Activated CD4-positive, CD25-positive, alpha-beta regulatory T cell treated with anti-CD3 and anti-CD28 coated beads, Interleukin-2, amount 50 U/mL, for 72 hours (primary cell): Measurements from ENCODE around the gene KRTAP4-12.
"Not testable (repeated sequence)": the region's sequence is repeated elsewhere in the genome, so short reads cannot be mapped to it uniquely, and the experiment has no call there.

Experiments used
- DNase-seq: peaks from one replicate; pipeline ENCODE4 v3.0.0; 2021

The KRTAP4-12 gene

DNA sequence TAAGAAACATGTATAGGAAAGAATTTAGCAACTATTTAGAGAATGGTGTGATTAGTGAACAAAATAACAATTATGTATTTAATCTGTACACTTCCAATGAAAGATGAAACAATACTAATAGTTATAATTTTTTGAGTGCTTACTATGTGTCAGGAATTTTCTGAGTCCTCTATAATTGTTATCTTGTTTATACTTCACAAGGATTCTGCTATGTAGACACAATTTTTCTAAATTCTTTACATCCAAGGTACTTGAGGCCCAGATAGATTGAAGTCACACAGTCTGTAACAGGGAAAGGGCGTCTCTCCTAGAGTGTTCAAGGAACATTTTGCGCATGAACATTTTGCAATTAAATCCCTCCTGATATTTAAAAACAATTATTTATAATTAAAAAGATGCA, 1.1 kb upstream of the KRTAP4-12 start:
- DNase-seq = no peak

DNA sequence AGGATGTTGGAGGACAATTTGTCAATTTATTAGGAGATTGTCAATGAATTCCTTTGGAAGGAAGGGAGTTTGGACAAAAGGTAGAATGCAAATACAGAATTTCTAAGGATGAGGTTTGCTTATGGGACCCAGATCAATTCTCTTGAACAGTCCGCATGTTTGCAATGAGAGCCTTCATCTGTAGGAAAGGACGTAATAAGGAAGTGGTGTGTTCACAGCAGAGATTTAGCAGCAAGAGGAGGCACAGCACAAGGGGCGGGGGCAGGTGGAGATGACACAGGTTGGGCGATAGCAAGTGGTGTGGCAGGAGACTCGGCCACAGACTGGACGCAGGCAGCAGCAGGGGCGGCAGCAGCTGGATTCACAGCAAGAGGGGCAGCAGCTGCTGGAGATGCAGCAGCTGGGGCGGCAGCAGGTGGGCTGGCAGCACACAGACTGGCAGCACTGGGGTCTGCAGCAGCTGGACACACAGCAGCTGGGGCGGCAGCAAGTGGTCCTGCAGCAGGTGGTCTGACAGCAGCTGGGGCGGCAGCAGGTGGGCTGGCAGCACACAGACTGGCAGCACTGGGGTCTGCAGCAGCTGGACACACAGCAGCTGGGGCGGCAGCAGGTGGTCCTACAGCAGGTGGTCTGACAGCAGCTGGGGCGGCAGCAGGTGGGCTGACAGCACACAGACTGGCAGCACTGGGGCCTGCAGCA, 541 bp downstream of the KRTAP4-12 start:
- DNase-seq = not testable (repeated sequence)

DNA sequence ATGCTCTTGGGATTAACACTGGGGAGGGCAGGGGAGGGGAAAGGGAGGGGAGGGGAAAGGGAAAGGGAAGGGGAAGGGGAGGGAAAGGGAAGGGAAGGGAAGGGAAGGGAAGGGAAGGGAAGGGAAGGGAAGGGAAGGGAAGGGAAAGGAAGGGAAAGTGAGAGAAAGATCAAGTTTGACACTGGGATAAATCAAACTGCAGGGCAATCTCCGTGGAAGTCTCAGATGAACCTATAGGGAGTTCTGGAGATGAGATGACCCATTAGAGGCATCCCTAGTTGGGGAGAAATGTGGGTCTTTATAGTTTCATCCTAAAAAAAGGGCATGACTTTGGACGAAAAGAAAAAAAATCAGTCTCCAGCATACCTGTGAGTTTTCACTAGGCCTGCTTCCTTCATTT, 2.2 kb downstream of the KRTAP4-12 start:
- DNase-seq = no peak

DNA sequence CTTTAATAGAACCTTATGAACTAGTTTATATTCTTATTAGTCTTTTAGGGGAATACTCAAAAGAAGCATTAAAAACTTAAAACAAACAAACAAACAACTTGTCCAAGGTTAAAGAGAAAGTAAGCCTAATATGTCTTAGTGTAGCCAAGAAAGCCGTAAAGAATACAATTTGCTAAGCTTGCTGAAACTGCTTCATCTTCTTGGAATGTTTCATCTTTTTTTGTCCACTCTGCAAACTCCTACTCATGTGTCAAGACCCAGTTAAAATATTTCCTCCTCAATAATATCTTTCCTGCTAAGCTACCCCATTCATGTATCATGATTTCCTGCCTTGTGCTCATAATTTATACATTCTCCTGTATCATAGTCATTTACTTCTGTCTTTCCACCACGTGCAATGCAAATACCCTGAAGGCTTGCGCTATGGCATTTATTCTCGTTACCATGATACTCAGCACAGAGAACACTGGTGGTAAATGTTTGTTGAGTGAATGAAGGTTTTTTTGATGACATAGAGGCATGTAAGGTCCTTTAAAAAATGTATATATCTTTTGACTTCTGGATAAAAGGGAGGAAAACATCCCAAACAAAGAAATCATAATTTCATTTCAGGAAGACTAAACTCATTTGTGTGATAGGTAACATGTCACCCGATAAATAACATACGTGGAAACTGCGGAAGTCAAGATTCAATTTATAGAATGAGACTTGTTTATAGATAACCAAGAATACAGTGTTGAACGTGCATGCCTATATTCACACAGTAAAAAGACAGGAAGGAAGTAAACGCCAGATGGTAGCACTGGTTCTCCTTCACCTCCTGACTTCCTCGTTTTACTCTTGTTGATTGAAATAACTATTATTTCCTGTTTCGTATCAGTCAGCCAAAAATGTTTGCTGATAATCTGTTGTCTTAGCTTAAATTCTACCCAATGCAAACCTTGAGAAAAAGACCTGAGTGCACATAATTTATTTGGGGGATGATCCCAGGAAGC, 4.0 kb downstream of the KRTAP4-12 start:
- DNase-seq = not testable (repeated sequence)

DNA sequence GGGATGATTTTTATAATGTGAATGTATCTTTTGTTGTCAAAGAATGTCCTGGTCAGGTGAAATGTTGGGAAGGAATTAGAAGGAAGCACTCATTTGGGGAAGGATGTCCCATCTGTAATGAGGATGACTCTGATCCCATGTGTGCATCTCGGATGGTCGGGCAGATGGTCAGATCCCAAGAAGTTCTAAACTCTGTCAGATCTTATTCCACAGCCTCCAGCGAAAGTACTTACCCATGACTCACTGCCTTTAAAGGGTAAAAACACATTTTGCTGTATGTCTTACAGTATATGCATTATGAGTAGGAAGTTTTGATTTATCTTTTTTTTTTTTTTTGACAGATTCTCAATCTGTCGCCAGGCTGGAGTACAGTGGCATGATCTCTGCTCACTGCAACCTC, 5.3 kb downstream of the KRTAP4-12 start:
- no peak for DNase-seq

DNA sequence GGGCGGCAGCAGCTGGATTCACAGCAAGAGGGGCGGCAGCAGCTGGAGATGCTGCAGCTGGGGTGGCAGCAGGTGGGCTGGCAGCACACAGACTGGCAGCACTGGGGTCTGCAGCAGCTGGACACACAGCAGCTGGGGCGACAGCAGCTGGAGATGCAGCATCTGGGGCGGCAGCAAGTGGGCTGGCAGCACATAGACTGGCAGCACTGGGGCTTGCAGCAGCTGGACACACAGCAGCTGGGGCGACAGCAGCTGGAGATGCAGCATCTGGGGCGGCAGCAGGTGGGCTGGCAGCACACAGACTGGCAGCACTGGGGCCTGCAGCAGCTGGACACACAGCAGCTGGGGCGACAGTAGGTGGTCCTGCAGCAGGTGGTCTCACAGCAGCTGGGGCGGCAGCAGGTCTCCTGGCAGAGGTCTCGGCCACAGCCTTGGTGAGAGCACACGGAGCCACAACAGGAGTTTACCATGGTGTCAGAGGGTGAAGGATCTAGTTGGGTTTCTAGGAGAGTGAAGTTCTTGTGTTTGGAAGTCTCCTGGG, 6.1 kb downstream of the KRTAP4-12 start, which contains the start of gene KRTAP4-11:
TSS of gene KRTAP4-11 (minus strand) at position 528 of the 541 bp plus-strand sequence. CDS start at position 470, 58 bp downstream.
- DNase-seq = not testable (repeated sequence)

DNA sequence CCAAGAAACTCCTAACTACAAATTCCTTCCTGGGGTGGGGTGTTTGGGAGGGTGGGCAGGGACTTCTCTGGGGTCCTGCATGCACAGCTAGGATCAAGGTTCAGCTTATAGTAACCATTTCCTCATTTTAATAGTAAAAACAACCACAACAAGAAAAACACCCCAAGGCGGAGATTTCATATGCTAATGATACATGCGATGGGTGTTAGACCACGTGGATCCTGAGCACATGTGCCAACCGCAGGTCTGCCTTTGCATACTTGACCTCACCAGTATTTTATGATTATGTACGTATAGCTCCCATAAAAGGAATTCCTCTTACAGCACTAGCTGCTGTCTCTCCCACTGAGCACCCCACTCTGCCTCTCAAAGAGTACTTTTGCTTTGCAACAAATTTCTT, 7.7 kb downstream of the KRTAP4-12 start:
- DNase-seq = no peak

DNA sequence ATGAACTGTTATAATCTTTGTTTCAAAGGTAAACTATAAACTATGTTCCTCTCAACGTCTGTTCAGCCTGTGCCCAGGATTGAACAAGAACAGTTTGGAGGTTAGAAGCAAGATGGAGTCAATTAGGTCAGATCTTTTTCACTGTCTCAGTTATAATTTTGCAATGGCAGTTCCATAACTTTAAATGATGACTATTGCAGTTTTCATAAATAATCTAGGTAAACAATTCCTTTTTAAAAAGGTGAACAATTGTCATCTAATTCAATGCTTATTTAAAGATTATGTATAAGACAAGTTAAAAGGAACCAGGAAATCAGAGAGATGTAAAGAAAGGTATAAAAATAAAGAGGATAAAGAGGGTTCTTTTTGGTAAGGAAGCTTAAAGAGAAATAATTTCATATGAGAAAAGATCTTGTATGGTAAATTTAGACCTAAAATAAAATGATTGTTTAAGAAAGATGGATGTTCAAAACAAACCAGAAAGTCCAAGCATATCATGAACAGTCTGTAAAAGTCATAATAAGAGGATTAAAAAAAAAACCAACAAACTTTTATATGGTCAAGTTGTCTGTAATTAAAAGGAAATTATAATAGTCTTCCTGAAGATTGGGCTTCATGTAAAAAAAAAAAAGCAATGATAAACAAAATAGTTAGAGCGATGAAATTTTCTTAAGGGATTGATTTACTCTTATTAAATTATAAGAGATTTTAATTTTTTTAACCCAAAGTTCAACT, 12.7 kb downstream of the KRTAP4-12 start:
- DNase-seq = no peak

DNA sequence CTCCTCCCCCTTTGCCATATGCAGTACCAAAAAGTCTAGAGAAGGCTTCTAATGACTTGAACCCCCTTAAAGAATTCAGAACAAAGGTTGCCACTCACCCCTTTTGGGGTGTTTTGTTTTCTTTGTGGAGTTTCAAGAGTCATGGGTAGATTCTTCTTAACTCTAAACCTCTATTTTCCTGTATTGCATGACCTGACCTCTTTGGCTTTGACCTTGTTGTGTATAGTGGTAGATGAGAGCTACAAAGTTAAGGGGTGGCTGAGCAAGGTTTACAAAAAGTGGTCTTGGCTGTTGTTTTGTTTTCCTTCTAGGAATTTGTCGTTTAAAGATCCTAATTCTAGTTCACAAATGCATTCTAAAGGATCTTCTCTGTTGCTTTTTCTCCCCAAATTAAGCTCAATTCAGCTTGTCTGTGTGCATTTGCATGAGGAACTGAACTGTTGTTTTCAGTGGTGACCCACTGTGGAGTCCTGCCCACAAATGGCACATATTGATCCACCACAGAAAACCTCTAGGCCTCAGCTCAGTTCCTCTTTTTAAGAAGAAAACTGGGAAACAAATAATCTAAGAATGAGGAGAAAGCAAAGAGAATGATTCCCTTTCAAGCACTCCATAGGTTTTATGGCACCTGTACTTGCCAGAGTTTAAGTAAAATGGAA, 15.1 kb downstream of the KRTAP4-12 start:
- not testable (repeated sequence) for DNase-seq

DNA sequence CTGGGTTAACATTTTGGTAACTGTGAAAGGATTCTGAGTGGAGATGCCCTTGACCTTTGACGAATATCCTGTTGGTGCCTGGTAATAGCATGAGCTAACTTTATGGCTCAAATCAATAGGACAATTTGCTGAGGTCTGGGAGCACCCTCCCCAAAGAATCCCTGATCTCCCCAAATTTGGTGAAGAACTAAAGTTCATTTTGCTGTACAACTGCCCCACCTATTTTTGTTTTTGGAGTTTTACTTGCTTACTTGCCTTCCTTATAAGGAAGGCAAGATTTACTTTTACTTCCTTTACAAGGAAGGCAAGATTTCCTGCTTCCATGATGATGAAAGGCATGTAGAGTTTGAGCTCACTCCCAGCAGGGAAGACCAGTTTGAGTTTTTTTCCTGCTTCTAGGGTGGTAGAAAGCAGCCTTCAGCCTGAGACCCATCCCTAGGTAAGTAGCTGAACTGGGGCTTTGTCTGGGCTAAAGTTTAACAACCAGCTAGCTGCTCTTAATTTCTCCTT, 16.0 kb downstream of the KRTAP4-12 start:
- no peak for DNase-seq

DNA sequence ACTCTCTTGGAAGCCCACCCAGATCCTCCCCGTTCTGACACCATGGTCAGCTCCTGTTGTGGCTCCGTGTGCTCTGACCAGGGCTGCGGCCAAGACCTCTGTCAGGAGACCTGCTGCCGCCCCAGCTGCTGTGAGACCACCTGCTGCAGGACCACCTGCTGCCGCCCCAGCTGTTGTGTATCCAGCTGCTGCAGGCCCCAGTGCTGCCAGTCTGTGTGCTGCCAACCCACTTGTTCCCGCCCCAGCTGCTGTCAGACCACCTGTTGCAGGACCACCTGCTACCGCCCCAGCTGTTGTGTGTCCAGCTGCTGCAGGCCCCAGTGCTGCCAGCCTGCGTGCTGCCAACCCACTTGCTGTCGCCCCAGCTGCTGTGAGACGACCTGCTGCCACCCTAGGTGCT, 18.6 kb downstream of the KRTAP4-12 start, which contains the start of gene KRTAP4-9:
TSS of gene KRTAP4-9 (plus strand) at position 43 of the 400 bp plus-strand sequence. CDS start at position 43, 0 bp downstream.
- not testable (repeated sequence) for DNase-seq

DNA sequence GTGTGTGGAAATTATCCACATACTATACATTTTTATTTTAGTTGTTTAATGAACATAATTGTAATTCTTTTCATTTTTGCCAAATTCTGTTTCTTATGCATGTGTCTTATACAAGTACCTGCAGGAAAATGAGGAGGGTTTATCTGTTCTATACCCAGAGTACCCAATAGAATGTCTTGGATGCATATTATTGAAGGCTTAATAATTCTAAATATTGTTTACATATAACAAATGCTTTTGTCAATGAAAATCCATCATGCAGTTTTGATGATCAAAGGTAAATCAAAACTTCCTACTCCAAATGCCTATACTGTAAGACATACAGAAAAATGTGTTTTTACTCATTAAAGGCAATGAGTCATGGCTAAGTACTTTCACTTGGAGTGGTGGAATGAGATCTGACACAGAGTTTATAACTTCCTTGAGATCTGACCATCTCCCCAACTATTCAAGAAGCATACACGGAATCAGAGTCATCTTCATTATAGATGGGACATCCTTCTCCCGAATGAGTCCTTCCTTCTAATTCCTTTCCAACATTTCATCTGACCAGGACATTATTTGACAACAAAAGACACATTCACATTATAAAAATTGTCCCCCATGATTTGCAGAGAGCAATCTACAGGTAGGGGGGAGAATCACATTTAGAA, 19.5 kb downstream of the KRTAP4-12 start:
- DNase-seq = not testable (repeated sequence)

DNA sequence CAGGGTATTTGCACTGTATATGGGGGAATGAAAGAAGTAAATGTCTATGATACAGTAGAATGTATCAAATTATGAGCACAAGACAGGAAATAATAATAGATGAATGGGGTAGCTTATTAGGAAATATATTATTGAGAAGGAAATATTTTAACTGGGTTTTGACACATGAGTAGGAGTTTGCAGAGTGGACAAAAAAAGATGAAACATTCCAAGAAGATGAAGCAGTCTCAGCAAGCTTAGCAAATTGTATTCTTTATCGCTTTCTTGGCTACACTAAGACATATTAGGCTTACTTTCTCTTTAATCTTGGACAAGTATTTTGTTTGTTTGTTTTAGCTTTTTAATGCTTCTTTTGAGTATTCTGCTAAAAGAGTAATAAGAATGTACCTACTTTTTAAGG, 20.1 kb downstream of the KRTAP4-12 start:
- DNase-seq = no peak

DNA sequence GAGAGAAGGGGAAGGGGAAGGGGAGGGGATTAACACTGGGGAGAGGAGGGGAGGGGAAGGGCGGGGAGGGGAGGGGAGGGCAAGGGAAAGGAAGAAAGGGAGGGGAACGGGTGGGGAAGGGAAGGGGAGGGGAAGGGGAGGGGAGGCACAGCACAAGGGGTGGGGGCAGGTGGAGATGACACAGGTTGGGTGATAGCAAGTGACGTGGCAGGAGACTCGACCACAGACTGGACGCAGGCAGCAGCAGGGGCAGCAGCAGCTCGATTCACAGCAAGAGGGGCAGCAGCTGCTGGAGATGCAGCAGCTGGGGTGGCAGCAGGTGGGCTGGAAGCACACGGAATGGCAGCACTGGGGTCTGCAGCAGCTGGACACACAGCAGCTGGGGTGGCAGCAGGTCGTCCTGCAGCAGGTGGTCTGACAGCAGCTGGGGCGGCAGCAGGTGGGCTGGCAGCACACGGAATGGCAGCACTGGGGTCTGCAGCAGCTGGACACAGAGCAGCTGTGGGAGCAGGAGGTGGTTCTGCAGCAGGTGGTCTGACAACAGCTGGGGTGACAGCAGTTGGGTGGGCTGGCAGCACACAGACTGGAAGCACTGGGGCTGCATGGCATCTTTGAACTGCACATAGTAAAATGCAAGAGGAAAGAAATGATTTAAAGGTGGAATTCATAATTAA, 22.3 kb downstream of the KRTAP4-12 start, which contains the start of gene KRTAP4-16:
TSS of gene KRTAP4-16 (minus strand) at position 624 of the 674 bp plus-strand sequence. CDS start at position 624, 0 bp downstream.
- DNase-seq = no peak

DNA sequence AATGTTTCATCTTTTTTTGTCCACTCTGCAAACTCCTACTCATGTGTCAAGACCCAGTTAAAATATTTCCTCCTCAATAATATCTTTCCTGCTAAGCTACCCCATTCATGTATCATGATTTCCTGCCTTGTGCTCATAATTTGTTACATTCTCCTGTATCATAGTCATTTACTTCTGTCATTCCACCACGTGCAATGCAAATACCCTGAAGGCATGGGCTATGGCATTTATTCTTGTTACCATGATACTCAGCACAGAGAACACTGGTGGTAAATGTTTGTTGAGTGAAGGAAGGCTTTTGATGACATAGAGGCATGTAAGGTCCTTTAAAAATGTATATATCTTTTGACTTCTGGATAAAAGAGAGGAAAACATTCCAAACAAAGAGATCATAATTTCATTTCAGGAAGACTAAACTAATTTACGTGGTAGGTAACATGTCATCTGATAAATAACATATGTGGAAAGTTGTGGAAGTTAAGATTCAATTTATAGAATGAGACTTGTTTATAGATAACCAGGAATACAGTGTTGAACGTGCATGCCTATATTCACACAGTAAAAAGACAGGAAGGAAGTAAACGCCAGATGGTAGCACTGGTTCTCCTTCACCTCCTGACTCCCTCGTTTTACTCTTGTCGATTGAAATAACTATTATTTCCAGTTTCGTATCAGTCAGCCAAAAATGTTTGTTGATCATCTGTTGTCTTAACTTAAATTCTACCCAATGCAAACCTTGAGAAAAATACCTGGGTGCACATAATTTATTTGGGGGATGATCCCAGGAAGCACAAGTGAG, 24.1 kb downstream of the KRTAP4-12 start:
- not testable (repeated sequence) for DNase-seq

DNA sequence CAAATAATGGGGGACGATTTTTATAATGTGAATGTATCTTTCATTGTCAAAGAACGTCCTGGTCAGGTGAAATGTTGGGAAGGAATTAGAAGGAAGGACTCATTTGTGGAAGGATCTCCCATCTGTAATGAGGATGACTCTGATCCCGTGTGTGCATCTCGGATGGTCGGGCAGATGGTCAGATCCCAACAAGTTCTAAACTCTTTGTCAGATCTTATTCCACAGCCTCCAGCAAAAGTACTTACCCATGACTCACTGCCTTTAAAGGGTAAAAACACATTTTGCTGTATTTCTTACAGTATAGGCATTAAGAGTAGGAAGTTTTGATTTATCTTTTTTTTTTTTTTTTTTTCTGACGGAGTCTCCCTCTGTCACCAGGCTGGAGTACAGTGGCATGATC, 25.5 kb downstream of the KRTAP4-12 start:
- no peak for DNase-seq

DNA sequence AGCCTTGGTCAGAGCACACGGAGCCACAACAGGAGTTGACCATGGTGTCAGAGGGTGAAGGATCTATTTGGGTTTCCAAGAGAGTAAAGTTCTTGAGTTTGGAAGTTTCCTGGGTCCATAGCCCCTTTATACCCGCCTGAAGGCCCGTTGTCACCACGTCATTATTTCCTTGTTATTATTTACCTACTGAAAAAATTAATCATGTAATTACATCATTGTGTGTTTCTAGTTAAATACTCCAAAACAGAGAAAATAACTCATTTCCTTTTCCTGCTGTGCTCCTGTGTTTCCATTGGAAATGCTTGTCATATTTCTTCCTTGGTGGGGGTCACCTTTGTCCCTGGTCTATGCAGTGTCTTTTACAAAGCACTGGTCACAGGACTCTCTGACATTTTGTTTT, 25.9 kb downstream of the KRTAP4-12 start, which contains the start of gene KRTAP4-8:
TSS of gene KRTAP4-8 (minus strand) at position 101 of the 400 bp plus-strand sequence. CDS start at position 43, 58 bp downstream.
- no peak for DNase-seq

DNA sequence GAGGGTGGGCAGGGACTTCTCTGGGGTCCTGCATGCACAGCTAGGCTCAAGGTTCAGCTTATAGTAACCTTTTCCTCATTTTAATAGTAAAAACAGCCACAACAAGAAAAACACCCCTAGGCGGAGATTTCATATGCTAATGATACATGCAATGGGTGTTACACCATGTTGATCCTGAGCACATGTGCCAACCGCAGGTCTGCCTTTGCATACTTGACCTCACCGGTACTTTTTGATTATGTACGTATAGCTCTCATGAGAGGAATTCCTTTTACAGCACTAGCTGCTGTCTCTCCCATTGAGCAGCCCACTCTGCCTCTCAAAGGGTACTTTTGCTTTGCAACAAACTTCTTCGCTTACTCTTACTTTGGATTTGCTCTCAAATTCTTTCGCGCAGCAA, 27.9 kb downstream of the KRTAP4-12 start:
- no peak for DNase-seq

DNA sequence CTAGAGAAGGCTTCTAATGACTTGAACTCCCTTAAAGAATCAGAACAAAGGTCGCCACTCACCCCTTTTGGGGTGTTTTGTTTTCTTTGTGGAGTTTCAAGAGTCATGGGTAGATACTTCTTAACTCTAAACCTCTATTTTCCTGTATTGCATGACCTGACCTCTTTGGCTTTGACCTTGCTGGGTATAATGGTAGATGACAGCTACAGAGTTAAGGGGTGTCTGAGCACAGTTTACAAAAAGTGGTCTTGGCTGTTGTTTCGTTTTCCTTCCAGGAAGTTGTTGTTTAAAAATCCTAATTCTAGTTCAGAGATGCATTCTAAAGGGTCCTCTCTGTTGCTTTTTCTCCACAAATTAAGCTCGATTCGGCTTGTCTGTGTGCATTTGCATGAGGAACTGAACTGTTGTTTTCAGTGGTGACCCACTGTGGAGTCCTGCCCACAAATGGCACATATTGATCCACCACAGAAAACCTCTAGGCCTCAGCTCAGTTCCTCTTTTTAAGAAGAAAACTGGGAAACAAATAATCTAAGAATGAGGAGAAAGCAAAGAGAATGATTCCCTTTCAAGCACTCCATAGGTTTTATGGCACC, 35.1 kb downstream of the KRTAP4-12 start:
- not testable (repeated sequence) for DNase-seq
